ENCODE measurements around the gene EEF1A1.

The EEF1A1 gene

GRCh38 chr6:73497915-73498314, 22.9 kb downstream of the EEF1A1 start:
- H3K4me3 ChIP-seq (ENCODE audit: low read depth, low read length): no peak overlapping the region
- no peak for DNase-seq (ENCODE audit: low read depth)
- in situ Hi-C loops (cut with HindIII; ENCODE audit: low sequenced_read_pairs): no loop called here
- no peak for TF ChIP-seq CTCF (IDR thresholded peaks at IDR 0.05; ENCODE audit: low read depth, low read length, missing control alignments)

- no peak for TF ChIP-seq CTCF (IDR thresholded peaks at IDR 0.05; ENCODE audit: low read depth, low read length, missing control alignments)
- in situ Hi-C loops (cut with HindIII; ENCODE audit: low sequenced_read_pairs): no loop called here
- no peak overlapping the region for H3K4me3 ChIP-seq (ENCODE audit: low read depth, low read length)
Observed at GRCh38 chr6:73491377-73491776, 29.5 kb downstream of the EEF1A1 start.

GRCh38 chr6:73487473-73487872, 33.4 kb downstream of the EEF1A1 start:
- no peak for TF ChIP-seq CTCF (IDR thresholded peaks at IDR 0.05; ENCODE audit: low read depth, low read length, missing control alignments)

More at GRCh38 chr6:73491377-73491776, 29.5 kb downstream of the EEF1A1 start:
- no peak for DNase-seq (ENCODE audit: low read depth)

GRCh38 chr6:73484438-73484837, 36.4 kb downstream of the EEF1A1 start:
- H3K4me3 ChIP-seq (ENCODE audit: low read depth, low read length): no peak overlapping the region
- in situ Hi-C loops (cut with HindIII; ENCODE audit: low sequenced_read_pairs): no loop called here
- DNase-seq (ENCODE audit: low read depth): no peak
- no peak for TF ChIP-seq CTCF (IDR thresholded peaks at IDR 0.05; ENCODE audit: low read depth, low read length, missing control alignments)

More at GRCh38 chr6:73487473-73487872, 33.4 kb downstream of the EEF1A1 start:
- DNase-seq (ENCODE audit: low read depth): no peak
- no peak overlapping the region for H3K4me3 ChIP-seq (ENCODE audit: low read depth, low read length)
- in situ Hi-C loops (cut with HindIII; ENCODE audit: low sequenced_read_pairs): no loop called here

- TF ChIP-seq CTCF (IDR thresholded peaks at IDR 0.05; ENCODE audit: low read depth, low read length, missing control alignments): no peak
- in situ Hi-C loops (cut with HindIII; ENCODE audit: low sequenced_read_pairs): no loop called here
- no peak overlapping the region for H3K4me3 ChIP-seq (ENCODE audit: low read depth, low read length)
- no peak for DNase-seq (ENCODE audit: low read depth)
Observed at GRCh38 chr6:73481969-73482368, 38.9 kb downstream of the EEF1A1 start.

- DNase-seq (ENCODE audit: low read depth): no peak
- TF ChIP-seq CTCF (IDR thresholded peaks at IDR 0.05; ENCODE audit: low read depth, low read length, missing control alignments): no peak
- in situ Hi-C loops (cut with HindIII; ENCODE audit: low sequenced_read_pairs): no loop called here
- no peak overlapping the region for H3K4me3 ChIP-seq (ENCODE audit: low read depth, low read length)
Observed at GRCh38 chr6:73477407-73477806, 43.4 kb downstream of the EEF1A1 start.

GRCh38 chr6:73476723-73477122, 44.1 kb downstream of the EEF1A1 start:
- in situ Hi-C loops (cut with HindIII; ENCODE audit: low sequenced_read_pairs): no loop called here
- no peak for TF ChIP-seq CTCF (IDR thresholded peaks at IDR 0.05; ENCODE audit: low read depth, low read length, missing control alignments)
- H3K4me3 ChIP-seq (ENCODE audit: low read depth, low read length): no peak overlapping the region
- no peak for DNase-seq (ENCODE audit: low read depth)
